GM13977 (cell line): ENCODE data around the gene FLT3.

Experiments used
- DNase-seq: peaks from one replicate; pipeline ENCODE4 v3.0.0; 2012; ENCODE audit warnings: low spot score
- CTCF ChIP-seq: IDR thresholded peaks from 2 replicates; pipeline ENCODE4 v1.5.1; 2012; ENCODE audit warnings: mild to moderate bottlenecking, control low read depth; ENCODE audit not compliant: insufficient read depth; ENCODE audit errors: extremely low read depth, missing control alignments
- in situ Hi-C: fragments of 300-500 bp; cut with MboI; formaldehyde crosslinking; loops from one replicate; pipeline ENCODE4 v1.12.0; 2022; ENCODE audit warnings: low sequenced_read_pairs, low pct_unique_long_range_greater_than_20kb, mixed read lengths, inconsistent platforms; ENCODE audit not compliant: unreplicated experiment

FLT3 gene

DNA sequence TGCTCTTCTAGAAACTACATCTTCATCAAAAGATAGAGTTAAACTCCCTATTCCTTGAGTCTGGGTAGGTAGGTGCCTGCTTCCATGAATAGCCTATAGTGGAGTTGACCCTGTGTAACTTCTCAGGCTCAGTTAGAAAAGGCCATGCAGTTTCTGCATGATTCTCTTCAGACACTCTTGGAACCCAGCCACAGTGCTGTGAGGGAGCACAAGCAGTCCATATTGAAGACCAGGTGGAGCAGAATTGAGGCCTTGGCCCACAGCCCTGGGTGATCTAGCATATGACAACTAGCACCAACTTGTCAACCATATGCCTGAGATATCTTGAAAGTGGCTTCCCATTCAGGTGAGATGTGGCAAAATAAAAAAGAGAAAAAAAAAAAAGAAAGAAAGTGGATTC lies 27.7 kb upstream of the FLT3 start:
- in situ Hi-C loops: no loop called here
- no peak for TF ChIP-seq CTCF
- DNase-seq: no peak

DNA sequence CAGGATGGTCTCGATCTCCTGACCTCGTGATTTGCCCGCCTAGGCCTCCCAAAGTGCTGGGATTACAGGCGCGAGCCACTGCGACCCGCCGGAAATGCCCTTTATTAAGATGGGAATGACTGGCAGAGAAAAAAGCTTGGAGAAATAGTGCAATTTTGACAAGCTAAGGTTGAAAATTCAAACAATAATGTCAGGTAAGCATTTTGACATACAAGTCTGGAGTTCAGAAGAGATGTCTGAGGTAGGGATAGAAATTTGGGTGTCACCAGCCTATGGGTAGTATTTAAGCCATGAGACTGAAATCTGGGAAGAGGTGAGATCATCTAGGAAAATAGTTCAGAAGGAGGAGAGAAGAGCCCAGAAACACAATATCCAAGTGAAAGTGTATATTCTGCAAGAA lies 20.8 kb upstream of the FLT3 start:
- in situ Hi-C loops: no loop called here
- no peak for DNase-seq
- no peak for TF ChIP-seq CTCF

DNA sequence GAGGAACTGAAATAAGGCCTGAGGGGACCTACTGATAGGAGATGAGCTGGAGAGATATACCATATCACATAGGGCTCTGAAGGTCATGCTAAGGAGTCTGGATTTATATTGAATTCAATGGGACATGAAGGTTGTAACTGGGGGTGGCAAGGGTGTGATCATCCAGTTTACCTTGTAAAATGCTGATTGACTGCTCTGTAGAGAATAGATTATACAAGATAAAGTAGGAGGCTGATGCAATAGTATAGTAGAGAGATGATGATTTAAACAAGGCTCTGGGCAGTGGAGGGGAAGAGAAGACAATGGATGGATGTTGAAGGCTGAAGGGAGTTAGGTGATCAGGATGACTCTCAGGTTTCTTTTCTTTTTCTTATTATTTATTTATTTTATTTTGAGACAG lies 19.9 kb upstream of the FLT3 start:
- in situ Hi-C loops: no loop called here
- TF ChIP-seq CTCF: no peak
- DNase-seq: no peak

DNA sequence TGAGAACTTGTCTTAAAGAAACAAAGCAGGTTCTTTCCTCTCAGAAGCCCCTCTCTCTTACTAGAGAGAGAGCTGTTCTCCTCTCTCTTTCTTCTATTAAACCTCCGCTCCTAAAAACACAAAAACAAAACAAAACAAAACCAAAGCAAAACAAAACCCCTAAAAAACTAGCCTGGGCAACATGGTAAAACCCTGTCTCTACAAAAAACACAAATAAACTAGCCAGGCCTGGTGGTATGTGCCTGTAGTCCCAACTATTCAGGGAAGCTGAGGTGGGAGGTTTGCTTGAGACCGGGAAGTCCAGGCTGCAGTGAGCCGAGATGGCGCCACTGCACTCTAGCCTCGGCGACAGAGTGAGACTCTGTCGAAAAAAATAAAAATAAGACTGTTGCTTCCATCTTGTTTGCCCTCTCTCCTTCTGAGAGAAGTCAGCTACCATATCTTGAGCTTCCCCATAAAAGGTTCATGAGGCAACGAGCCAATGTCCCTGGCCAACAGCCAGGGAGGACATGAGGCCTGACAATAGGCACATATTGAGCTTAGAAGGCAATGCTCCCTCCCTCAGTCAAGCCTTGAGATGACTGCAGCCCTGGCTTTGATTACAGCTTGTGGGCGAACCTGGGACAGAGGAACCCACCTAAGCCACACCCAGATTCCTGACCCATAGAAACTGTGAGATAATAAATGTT lies 17.5 kb upstream of the FLT3 start:
- DNase-seq: no peak
- in situ Hi-C loops: no loop called here
- TF ChIP-seq CTCF: no peak

DNA sequence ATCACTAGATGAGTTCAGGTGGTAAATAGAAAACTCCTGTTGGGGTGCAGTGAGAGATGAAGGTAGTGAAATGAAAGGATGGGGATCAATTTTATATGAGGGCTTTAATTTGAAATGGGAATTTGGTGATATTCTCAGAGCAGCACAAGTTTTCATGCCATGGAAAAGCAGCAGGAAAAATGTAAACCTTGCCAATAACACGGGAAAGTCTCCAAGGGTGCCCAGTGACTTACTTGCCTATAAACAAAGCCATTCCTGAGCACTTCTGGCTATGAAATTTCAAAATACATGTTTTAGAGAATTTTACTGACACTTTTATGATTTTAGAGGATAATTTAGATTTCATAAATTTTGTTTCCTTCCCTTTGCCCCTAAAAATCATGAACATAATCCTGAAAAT lies 16.4 kb upstream of the FLT3 start:
- in situ Hi-C loops: no loop called here
- TF ChIP-seq CTCF: no peak
- no peak for DNase-seq

DNA sequence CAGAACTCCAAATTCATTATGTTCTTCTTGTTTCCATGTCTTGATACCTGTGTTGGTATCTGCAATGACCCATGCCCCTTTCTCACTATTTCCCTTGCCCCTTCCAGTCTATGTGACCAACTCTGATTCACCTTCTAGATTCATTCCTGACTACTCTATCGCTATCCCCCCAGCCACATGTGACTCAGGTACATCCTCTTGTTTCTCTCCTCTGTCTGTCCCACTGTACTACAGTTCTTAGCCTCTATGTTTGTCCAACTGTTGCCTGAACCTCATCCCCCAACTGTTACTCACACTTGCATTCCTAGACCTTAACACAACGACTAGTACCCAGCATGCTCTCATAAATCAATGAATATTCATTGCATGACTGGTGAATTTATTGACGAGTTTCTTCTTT lies 10.0 kb upstream of the FLT3 start:
- in situ Hi-C loops: no loop called here
- no peak for DNase-seq
- no peak for TF ChIP-seq CTCF
